A549 treated with RU486 at 1 μM for 4 hours (cell line): ENCODE results near the gene SLITRK3. TPM values are rescaled to one million over a fixed set of nuclear protein-coding genes. Genes with fewer than 3 reads are reported as not detected.

Experiments
- total RNA-seq: library from RNA; stranded (reverse); fragments of 200-300 nt; extraction: Qiagen RNA extraction; gene quantifications from 5 replicates; pipeline ENCODE4 v1.2.3, GENCODE V29; 2022; ENCODE audit warnings: low read depth

The SLITRK3 gene, protein sequence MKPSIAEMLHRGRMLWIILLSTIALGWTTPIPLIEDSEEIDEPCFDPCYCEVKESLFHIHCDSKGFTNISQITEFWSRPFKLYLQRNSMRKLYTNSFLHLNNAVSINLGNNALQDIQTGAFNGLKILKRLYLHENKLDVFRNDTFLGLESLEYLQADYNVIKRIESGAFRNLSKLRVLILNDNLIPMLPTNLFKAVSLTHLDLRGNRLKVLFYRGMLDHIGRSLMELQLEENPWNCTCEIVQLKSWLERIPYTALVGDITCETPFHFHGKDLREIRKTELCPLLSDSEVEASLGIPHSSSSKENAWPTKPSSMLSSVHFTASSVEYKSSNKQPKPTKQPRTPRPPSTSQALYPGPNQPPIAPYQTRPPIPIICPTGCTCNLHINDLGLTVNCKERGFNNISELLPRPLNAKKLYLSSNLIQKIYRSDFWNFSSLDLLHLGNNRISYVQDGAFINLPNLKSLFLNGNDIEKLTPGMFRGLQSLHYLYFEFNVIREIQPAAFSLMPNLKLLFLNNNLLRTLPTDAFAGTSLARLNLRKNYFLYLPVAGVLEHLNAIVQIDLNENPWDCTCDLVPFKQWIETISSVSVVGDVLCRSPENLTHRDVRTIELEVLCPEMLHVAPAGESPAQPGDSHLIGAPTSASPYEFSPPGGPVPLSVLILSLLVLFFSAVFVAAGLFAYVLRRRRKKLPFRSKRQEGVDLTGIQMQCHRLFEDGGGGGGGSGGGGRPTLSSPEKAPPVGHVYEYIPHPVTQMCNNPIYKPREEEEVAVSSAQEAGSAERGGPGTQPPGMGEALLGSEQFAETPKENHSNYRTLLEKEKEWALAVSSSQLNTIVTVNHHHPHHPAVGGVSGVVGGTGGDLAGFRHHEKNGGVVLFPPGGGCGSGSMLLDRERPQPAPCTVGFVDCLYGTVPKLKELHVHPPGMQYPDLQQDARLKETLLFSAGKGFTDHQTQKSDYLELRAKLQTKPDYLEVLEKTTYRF
- total RNA-seq = not detected in 5 replicates

DNA sequence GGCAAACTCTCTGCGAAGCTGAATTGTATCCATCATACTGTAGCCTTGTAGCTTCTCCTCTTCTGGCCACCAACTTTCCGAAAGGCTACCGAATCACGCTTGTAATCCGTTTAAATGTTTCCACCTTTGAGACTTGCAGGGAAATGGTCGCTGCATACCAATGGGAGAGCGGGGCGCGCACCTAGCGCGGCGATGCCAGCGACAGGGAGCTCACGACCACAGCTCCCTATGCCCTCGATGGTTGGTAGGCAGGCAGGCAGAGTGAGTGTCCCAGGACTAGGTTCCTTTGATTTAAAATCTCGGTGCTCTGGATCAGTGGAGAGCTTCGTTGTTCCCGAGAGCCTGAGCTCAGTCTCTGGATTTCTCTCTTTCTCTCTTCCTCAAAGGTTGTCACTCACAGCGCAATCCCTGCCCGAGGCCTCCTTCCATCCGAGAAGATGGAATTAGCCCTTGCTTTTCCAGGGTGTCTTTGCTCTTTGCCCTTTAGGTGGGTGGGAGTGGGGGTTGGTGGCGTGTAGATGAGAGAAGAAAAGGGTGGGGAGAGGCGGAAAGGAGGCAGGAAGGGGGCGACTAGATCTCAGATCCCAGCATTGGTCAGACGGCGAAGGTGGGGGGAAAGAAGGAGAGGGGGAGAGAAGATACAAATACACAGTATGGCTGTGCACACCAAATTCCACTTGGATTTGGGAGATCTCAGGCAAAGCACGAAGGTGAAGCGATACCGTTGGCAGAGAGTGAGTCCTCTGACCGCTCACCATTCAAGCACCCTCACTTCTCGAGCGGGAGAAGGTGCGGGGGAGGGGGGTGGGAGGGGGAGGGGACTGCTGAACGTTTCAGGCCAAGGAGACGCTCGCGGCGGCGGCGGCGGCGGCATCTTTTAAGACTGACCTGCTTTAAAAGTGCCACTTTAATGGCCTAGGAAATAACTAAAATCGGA, at the start of gene SLITRK3:
Gene SLITRK3, minus strand, starts transcription at position 745 of the 937 bp plus-strand sequence. CDS start 5,554 bp downstream, outside the sequence.

Other genes with a start within 250 kb of the SLITRK3 start
- not detected in 5 replicates for gene SI, start 117.9 kb downstream of the SLITRK3 start, total RNA-seq